CD1c-positive myeloid dendritic cell (primary cell): ENCODE measurements around the gene P3H1.
"Not testable (repeated sequence)": the region's sequence is repeated elsewhere in the genome, so short reads cannot be mapped to it uniquely, and the experiment has no call there.

Source experiments
- DNase-seq: peaks from one replicate; pipeline ENCODE4 v3.0.0-alpha.2; 2016; ENCODE audit errors: extremely low spot score

Gene P3H1, protein sequence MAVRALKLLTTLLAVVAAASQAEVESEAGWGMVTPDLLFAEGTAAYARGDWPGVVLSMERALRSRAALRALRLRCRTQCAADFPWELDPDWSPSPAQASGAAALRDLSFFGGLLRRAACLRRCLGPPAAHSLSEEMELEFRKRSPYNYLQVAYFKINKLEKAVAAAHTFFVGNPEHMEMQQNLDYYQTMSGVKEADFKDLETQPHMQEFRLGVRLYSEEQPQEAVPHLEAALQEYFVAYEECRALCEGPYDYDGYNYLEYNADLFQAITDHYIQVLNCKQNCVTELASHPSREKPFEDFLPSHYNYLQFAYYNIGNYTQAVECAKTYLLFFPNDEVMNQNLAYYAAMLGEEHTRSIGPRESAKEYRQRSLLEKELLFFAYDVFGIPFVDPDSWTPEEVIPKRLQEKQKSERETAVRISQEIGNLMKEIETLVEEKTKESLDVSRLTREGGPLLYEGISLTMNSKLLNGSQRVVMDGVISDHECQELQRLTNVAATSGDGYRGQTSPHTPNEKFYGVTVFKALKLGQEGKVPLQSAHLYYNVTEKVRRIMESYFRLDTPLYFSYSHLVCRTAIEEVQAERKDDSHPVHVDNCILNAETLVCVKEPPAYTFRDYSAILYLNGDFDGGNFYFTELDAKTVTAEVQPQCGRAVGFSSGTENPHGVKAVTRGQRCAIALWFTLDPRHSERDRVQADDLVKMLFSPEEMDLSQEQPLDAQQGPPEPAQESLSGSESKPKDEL

DNA sequence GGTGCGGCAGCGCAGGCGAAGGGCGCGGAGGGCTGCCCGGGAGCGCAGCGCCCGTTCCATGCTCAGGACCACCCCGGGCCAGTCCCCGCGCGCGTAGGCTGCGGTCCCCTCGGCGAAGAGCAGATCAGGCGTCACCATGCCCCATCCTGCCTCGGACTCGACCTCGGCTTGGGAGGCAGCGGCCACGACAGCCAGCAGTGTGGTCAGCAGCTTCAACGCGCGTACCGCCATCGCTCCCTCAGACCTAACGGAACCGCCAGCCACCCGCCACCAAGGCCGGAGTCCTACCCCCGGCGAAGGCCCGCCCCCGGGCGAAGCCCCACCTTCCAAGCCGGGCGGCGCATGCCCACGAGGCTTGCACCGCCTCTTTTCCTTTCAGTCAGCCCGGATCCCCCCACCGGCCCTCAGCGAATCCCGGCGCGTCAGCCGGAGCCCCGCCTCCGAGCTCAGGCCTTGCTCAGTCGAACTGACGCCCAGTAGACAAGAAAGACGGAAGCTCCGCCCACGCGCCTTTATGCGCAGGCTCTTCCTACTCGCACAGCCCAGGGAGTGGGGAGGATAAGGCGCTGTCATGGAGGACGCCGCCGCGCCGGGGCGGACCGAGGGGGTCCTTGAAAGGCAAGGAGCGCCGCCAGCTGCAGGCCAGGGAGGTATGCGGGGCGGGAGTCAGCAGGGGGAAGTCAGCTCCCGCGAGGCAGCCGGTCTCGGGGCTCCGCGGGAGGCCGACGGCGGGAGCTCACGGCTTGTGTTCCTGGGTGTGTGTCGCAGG is at the start of gene P3H1, which contains the start of gene C1orf50:
P3H1 (minus strand) TSS at position 288 of the 769 bp plus-strand sequence; CDS start at position 231, 57 bp downstream.
C1orf50 (plus strand) TSS at position 509 of the 769 bp plus-strand sequence; CDS start at position 572, 63 bp downstream.
- DNase-seq = peak; percentile 100

DNA sequence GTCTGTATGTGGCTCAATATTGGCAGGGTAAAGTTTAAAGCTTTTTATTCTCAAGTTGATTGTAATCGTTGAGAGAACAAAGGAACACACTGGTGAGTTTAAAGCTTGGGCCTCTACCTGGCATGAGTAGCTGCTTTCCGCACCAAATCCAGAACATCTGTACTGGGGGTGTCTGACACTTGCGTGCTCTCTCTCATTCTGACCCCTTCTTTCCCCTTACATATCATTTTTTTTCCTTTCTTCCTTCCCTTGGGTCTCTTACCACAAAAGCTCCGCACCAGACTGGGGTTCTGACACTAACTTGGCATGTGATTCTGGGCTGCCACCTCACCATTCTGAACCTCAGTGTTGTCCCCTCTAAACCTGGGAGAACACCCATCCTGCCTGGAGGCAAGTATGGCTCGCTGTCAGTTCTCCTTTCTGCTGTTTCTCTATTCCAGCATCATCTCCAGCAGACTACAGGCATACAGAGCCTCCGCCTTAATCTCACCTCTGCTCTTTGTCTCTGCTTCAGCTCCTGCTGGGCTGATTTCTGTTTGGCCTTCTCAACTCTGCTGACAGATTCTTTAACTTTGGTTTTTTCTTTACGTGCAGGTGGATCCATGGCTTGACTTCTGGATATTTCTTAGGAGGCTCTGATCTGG is 49.2 kb upstream of the P3H1 start:
- DNase-seq = peak; percentile 15

DNA sequence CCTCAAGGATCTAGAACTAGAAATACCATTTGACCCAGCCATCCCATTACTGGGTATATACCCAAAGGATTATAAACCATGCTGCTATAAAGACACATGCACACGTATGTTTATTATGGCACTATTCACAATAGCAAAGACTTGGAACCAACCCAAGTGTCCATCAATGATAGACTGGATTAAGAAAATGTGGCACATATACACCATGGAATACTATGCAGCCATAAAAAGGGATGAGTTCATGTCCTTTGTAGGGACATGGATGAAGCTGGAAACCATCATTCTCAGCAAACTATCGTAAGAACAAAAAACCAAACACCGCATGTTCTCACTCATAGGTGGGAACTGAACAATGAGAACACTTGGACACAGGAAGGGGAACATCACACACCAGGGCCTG is 48.0 kb upstream of the P3H1 start:
- DNase-seq = not testable (repeated sequence)

DNA sequence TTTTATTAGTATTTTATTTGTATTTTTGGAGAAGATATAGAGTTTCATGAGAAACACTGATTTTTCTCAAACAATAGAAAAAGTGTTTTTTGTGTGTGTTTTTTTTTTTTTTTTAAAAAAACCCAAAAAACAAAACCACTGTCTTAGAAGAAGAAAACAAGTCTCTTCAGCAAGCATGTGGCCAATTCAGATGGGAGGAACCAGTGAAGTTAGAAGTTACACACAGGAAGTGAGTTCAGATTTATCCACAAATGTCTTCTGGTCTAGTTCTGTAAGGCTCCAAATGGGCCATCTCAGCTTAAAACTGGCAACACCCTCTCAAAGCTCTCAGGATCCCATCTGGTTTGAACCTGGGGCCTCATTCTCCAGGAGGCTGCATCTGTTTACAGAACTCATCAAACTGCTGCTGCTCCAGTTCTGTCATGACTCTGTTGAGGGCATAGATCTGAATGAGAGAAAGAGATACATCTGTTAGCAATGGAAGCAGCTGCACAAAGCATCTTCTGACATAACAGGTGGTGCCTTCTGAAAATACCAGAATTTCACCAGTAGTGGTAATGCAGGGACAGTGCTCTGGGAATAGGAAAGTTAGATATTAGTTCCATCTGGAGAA is 40.3 kb upstream of the P3H1 start:
- no peak for DNase-seq

DNA sequence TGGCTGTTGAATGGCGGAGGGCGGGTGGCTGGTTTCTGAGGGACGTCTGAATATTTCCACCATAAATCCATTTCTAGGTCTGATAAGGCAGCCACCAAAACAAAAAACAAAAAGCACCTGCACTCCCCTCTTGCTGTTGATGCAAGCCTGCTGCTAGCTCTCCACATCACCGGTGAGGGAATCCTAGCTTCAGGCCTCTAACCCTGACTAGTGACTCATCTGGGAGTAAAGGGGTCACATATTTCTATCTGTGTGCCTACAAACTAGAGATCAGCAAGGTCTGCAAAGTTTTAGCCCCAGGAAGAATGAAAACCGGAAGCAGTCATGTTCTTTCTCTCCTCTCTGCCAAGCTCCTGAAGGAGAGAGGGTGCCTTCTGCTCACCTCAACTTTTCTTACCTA is 39.8 kb upstream of the P3H1 start:
- DNase-seq = no peak

DNA sequence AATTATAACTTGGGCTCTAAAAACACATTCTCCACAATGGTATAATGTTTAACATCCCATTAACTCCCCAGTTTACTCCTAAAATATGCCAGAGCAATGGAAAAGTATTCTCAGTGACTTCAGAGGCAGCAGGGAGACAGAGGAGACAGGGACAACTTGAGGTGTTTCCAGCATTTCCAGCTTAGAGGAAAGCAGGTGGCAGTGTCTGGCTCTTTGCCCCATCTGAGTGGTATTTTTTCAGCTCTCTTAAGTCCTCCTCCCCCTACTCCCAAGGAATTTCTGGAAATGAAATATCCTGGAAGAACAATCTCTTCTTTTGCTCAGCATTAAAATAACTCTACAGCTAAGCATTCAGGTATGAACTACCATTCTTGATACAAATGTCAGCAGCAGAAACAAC is 39.3 kb upstream of the P3H1 start:
- DNase-seq = no peak

DNA sequence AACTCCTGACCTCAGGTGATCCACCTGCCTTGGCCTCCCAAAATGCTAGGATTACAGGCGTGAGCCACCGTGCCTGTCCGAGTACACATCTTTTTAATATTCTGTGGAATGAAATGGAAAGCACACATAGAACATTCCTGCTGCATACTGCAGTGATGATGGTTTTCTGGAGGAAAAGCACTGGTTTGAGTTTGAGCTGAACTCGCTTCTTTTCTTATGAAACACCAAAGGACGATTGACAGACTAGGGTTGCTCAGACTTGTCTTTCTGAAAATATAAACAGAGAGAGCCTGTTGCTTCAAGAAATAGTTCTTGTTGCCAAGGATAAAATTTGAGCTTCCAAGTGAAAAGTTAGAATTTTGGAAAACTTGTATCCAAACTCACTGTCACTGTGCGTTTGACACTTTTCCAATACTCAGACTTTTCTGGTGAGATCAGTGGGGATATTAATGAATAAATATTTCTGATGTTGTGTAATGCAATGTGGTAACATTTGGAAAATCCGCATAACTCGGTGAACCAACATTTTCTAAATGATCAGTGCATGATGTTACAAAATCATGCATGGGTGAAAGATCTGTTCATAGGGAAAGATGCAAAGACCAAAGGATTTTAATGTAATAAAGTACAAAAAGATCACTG is 35.1 kb upstream of the P3H1 start:
- DNase-seq = no peak

DNA sequence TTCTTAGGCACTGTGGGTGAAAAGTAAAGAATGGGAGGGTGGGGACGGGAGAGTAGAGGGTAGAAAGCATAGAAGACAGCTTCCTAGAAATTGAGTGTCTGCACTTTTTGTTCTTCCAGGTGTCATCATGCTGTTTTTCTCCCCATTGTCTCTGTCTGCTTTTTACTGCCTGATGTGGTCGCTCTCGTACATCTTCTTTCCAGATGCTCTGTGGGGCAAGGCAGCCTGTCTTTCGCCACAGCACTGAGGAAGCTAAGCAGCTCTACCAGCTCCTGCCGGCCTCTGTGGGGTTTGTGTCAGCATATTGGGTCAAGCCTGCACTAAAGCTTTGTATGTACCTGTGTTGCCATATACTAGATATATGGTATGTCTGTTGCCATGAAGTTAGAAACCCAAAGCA is 31.2 kb upstream of the P3H1 start:
- DNase-seq = no peak

DNA sequence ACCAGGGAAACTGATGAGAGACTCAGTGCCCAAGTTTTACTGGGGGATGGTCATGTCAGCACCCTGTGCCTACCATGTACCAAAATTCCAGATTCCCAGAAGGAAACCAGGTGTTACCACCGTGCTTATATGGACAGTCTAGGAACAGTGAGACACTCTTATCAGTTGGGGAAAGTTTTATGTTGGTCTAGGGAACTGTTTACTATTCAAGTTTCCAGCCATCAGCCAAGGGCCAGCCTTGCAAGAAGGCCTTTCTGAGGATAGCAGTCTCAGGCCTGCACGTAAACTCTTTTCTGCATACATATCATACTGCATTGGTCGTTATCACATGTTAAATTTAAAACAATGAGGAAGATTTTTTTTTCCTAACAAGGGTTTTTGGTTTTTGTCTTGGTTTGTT is 30.6 kb upstream of the P3H1 start:
- no peak for DNase-seq

DNA sequence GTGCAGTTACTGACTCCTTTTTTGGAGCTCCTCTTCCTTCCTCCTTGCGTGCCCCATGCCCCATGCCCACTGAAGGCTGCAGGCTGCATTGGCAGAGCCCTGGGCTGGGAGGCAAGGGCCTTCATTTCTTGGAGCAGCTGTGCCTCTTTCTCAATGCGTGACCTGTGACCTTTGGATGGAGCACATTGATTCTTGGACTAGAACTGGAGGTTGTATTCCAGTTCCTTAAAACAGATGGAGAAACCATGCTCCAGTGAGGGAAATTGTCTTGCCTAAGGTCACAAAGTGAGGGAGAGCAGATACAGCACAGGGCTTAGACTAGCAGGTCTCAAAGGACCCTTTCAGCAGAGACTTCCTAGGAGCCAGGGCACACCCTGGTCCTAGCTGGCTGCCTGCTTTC is 27.0 kb upstream of the P3H1 start:
- no peak for DNase-seq

DNA sequence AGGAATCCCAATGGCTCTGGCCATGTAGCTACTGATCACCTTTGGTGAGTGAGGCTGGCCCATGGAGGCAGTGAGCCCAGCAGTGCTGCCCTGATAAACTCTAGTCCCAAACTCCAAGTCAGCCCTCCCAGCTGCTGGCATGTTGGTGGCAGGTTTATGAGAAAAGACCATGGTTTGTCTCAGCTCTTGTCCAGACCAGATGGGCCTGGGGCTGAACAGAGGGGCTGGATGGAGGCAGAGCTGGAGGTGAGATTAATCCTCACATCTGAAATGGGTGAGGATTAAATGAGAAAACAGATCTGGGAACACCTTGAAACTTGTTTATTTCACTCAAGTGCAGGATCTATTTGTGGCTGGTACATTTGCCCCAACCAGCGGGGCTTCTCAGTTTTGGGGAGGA is 21.2 kb upstream of the P3H1 start:
- no peak for DNase-seq

DNA sequence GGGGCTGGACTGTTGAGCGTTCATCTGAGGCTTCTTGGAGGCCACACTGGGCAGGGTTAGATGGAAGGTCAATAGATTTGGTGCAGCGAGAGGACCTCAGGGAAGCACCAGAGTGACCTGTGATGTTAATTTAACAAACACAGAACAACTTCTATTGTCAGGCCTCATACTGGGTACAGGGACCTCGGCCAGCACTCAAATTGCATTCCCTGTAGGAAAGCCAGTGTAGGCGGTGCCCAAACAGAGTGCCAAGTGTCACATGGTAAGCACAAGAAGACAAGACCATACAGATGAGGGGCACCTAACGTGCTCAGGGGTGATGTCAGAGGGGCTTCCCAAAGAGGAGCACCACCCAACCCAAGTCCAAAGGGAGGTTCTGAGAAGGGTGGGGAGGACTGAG is 19.3 kb upstream of the P3H1 start:
- DNase-seq = no peak

DNA sequence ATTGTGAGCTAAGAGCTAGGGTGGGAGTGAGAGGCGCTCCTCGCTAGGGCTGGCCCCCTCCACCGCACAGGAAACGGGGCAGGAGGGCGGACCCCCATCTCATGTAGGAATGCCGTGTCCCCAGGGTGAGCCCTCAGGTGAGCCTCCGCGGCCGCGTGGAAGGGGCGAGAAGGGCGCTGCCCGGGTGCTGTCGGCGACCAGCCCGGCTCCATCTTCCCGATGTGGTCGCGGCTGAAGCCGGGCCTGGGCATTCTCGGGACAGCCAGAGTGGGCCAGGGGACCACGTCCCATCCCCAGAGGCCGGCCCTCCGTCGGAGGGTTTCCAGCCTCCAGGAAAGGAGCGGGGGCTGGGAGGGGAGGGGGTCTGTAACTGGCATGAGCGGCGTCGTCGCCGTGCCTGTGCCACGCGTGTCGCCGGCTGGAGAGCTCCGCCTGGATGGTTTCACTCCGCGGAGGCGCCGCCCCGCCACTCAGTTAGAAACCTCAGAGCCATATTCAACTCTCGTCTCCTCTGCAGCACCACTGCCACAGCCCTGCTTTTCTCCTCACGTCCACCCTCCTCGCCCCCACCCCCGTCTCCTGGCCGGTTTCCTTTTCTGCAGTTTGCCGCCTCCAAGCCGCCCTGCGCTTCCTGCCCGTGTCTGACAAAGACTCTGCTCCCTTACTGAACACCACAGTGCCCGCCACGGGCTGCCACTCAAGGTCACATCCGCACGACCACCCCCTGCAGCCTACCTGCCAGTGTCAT is 18.3 kb upstream of the P3H1 start, which contains the start of gene TMEM269:
TMEM269 (plus strand) TSS at position 46 of the 748 bp plus-strand sequence. CDS start 4,903 bp downstream, outside the sequence.
- DNase-seq = peak; percentile 6

DNA sequence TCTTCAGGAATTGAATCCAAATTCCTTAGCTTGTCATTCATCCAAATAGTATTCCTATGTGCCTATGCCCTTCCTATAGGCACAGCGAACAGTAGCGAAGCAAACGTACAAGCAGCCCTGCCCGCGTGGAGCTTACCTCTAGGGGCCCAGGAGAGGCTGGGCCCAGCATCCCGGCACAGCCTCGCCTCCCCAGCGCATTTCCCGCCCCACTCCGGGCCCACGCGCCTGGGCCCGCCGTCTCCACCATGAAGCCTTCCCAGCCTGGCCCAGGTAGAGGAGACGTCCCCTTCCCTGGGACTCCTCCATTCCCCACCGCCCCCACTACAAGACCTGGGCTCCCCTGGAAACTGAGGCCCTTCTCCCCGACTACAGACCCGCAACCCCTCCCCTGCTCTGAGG is 17.7 kb upstream of the P3H1 start:
- no peak for DNase-seq

DNA sequence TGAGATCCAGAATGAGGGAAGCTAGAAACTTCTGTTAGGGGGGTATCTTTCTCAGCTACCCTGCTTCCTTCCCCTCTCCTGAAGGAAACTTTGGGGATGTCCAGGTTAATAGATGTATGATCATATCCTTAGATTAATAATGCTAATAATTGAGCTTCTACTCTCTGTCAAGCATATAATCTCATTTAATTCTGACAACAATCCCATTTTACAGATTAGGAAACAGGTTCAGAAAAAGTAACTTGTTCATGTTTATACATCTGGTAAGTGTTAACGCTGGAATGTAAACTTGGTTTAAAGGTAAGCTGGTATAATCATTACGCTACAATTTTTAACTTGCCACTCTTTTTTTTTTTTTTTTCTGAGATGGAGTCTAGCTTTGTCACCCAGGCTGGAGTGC is 16.3 kb upstream of the P3H1 start:
- DNase-seq = no peak

DNA sequence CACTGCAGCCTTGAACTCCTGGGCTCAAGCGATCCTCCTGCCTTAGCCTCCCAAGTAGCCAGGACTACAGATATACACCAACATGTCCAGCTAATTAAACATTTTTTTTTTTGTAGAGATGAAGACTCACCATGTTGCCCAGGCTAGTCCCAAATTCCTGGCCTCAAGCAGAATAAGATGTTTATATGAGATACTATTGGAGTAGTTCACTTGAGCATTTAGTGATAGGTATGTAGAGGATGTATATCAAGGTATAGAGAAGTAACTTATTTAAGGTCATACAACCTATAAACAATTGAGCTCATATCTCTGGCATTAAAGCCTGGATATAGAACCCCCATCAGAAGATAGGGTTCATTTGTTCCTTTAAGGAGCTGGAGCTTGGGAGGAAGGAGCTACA is 13.3 kb upstream of the P3H1 start:
- DNase-seq = no peak

DNA sequence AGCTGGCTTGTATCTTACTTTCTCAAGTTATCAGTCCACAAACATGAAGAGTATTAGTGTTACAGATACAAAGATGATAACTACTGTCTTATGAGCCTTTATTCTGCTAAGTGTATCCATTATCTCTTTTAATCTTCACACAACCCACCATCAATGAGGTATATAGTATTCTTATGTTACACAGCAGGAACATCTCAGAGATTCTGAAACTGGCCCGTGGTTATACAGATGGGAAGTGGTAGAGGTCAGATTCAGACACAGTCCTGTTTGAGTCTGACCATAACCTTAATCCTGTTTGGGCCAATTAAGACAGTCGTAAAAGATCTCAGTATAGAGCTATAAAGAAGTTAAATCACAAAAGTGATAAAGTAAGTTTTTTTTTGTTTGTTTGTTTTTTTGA is 12.9 kb upstream of the P3H1 start:
- DNase-seq = no peak

DNA sequence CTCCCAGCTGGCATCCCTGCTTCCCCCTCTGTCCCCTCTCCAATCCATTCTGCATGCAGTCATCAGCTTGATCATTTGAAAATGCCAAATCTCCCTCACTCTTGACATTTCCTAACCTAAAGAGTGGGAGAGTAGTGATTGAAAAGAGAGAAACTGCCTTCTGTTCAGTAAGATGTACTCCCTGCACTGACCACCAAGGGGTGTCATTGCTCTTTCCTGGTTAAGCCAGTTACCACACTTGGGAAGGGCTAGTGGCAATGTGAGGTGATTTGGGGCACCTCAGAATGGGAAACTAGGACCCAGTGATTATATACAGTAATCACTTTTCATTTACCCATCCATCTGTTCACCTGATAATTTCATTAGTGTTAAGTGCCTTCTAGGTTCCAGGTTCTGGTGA is 11.0 kb upstream of the P3H1 start:
- DNase-seq = peak; percentile 37

DNA sequence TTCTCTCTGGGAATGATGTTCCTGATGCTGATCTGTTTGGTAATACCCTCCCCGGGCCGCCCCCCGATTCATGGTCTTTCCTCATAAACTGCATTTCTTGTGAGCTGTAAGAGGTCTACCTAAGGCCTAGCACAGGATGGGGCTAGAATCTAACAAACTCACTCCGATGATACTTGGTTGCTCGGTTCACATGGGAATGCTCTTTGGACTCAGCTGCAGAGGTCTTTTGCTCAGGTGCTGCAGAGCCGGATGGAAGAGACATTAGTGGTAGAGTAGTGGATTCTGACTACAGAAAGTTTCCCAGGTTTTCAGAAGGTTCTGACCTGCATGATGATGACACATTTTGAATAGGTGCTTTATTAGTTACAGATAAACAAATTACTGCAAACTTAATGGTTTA is 9.7 kb upstream of the P3H1 start:
- no peak for DNase-seq

DNA sequence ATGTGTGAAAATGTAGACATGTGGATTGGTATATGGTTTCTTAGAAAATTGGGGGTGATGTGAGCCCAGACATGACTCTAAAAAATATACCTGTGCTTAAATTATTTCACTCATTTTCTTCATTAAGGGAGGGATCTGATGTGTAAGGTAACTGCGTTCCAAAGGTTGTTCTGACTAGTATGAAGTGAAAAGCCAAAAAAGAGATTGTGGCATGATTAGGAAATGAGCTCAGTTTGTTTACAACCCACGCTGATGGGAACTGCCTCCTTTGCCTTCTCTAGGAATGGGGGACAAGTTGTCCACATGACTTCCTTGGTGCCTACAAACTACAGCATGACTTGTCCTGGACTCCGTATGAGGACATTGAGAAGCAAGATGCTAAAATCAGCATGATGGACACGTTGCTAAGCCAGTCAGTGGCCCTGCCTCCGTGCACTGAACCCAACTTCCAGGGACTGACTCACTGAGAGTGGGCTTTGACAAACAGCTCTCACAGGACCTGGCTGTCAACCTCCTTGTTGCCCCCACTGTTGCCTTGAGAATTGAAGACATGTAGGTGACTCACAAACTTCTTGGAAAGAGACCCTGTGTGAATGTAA is 8.2 kb upstream of the P3H1 start:
- DNase-seq = no peak
